ENCODE data around the gene ECEL1.

Gene ECEL1

DNA sequence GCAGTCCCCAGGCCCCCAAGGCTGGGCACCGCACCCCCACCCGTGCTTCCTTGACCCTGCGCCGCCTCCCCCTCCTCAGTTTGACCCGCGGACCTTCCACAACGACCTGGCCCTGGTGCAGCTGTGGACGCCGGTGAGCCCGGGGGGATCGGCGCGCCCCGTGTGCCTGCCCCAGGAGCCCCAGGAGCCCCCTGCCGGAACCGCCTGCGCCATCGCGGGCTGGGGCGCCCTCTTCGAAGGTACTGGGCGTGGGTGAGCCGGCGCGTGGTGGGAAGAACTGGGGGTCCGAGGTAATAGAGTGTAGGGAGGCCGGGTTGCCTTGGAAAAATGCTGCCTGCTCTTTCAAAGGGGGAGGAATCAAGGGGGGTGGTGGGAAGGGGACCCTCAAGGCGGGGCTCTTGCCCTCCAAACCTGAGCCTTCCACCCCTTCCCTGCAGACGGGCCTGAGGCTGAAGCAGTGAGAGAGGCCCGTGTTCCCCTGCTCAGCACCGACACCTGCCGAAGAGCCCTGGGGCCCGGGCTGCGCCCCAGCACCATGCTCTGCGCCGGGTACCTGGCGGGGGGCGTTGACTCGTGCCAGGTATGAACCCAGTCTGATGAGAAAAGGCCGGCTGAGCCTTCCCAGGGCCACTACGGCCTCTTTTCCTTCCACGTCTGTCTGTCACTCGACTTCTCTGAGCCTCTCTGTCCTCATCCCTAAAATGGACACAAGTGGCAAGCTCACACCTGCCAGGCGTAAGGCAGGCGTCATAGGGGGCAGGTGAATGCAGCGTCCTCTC lies 35.2 kb upstream of the ECEL1 start:
- no peak for DNase-seq

DNA sequence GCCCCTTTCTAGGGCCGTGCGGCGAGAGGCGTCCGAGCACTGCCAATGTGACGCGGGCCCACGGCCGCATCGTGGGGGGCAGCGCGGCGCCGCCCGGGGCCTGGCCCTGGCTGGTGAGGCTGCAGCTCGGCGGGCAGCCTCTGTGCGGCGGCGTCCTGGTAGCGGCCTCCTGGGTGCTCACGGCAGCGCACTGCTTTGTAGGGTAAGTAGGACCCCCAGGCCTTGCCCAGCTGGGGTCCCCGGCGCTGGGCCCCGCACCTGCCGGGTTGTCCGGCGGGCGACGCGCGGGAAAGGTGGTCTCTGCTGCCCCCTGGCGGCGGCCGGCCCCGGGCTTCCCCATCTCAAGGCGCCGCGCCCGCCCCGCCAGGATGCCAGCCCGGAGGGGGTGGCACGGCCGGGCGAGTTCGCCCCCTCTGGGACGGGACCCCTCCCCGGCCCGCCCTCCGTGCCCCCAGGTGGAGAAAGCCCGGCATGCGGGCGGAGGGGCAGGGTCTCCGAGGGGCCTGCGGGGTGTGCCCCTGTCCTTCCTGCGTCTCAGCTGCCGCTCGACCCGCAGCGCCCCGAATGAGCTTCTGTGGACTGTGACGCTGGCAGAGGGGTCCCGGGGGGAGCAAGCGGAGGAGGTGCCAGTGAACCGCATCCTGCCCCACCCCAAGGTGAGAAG lies 34.5 kb upstream of the ECEL1 start:
- DNase-seq: peak; percentile 52

DNA sequence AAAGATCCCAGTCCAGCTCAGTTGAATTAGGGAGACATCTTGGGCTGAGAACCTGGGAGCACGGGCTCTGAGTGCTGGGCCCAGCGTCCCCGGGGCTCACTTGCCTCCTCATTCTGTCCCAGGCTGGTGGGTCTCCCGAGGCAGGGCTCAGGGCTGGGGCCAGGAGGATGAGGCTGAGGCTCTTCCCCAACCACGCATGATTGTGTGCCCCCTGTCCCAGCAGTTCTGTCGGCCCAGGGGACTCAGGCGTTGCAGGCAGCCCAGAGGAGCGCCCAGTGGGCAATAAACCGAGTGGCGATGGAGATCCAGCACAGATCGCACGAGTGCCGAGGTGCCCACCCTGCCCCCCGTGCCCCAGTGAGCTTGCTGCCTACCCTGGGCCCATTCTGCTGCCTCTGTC lies 33.5 kb upstream of the ECEL1 start:
- DNase-seq: no peak

DNA sequence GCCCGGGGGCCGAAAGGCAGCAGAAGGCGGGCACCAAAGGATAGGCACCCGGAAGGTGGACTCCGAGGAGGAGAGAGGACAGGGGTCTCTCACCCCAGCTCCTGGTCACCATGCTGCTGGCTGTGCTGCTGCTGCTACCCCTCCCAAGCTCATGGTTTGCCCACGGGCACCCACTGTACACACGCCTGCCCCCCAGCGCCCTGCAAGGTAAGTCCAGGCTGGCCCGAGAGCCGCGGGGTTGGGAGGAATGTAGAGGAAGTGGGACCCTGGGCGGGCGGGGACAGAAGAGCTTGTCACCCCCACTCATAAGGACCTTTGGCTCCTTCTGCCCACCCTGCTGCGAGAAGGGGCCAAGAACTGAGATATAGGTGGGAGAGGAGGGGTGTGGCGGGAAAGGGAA lies 32.9 kb upstream of the ECEL1 start:
- DNase-seq: no peak

DNA sequence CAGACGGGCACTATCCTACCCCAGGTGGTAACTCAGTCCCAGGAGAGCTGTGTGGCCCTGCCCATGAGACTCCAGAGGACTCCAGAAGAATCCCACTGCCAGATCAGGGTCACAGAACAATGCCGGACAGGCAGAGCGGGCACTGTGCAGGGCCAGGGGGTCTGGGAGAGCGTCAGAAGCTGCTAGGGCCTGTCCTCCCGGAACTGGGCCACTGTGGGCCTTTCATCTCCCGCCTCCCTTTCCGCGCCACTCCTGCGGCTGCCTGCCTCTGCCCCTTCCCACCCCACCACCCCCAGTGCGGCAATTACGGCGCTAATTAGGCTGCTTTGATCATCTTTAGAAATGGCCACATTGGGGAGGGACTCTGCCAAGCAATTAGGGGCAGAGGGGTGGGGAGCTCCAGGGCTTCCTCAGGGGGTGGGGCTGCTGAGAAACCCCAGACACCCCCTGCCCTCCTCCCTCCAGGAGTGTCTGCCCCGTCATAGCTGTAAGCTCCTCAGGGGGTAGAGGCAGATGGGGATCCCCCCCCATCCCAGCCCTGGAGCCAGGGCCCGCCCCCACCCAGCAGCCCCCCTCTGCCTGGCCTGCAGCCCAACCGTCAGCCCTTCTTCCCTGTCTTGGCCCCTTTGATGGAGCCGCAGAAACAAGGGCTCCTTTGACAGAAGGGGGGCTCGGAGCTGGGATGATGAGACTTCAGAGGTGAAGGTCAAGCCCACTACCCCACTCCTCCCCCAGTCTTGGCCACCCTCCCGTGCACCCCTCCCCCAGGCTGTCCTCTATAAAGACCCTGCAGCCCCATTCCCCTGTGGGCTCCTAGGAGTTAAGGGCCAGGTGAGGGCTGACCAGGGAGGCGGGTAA lies 32.2 kb upstream of the ECEL1 start, which contains the start of gene PRSS56:
Gene PRSS56, plus strand, starts transcription at position 808 of the 858 bp plus-strand sequence. CDS start 211 bp downstream, outside the sequence.
- DNase-seq: no peak

DNA sequence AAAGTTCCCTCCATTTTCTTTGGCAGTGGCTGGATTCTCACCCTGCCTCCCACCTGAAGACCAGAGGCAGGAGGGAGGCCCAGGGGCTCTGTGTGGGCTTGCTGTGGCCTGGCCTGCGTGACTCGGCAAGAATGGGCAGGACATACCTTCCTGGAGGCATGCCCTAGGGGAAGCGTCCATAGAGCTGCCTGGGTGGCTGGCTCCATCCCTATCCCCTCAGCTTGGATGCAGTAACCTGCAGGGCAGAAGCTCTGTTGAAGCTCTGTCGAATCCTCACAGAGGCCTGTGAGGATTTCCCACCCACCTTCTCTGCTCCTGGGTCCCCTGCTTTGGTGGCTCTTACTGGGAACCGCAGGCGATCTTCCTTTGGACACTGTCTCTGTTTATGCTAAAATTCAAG lies 31.2 kb upstream of the ECEL1 start:
- DNase-seq: no peak

DNA sequence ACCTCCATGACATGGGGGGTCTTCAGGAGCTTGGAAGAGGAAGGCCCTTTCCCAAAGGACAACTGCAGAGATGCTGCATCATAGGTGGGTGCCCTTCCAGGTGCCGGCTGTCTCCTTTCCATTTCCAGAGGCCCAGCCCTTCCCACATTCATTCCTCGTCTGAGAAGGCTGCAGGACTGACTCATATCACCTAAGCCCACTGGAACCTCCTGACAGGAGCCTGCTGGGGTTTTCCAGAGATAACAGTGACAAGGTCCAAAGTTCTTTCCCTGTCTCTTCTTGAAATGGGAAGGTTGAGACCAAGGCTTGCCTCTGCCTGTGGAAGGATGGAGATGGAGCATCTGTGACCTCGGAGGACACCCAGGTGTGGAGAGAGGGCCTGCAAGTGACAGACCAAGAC lies 28.9 kb upstream of the ECEL1 start:
- DNase-seq: no peak

DNA sequence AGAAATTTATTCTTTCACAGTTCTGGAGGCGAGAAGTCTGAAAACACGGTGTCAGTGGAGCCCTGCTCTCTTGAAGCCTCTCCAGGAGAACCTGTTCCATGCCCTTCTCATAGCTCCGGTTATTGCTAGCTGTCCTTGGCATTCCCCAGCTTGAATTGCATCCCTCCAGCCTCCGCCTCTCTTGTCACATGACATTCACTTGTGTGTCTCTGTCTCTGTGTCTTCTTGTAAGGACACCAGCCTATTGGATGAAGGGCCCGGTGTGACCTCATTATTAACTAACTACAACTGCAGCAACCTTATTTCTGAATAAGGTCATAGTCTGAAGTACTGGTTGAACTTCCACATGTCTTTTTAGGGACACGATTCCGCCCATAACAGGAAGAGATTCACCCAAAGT lies 28.0 kb upstream of the ECEL1 start:
- no peak for DNase-seq

DNA sequence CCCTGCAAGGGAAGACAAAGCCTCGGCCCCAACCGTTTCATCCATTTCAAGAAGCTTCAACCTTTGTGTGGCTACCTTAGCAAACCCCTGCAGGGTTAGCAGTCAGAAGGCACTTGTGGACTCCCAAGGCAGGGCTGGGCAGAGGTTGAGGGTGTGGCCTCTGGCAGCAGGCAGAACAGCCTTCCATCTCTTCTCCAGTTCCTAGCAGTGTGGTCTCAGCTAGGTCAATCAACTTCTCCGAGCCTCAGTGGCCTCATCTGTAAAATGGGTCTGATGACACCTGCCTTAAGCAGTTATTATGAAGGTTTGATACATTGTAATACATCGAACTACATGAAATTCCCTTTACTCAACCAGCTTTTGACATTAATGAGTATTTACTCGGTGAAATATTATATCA lies 25.7 kb upstream of the ECEL1 start:
- DNase-seq: no peak

DNA sequence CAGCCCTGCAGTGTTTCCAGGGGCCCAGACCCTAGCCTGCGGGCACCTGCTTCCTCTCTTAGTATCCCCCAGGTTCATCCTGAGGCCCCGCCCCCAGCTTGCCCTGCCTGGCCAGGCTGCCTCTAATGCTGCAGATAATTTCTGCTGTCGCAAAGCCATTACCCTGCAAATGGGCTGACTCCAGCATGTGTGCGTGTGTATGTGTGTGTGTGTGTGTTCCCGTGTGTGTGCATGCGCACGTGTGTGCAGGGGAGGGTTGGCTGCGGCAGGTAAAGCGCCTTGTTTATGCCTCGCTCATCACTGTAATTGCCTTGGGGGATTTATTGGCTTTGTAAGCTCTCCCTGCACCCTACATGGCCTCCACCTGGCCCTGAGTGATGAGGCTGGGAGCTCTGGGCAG lies 25.0 kb upstream of the ECEL1 start:
- no peak for DNase-seq

DNA sequence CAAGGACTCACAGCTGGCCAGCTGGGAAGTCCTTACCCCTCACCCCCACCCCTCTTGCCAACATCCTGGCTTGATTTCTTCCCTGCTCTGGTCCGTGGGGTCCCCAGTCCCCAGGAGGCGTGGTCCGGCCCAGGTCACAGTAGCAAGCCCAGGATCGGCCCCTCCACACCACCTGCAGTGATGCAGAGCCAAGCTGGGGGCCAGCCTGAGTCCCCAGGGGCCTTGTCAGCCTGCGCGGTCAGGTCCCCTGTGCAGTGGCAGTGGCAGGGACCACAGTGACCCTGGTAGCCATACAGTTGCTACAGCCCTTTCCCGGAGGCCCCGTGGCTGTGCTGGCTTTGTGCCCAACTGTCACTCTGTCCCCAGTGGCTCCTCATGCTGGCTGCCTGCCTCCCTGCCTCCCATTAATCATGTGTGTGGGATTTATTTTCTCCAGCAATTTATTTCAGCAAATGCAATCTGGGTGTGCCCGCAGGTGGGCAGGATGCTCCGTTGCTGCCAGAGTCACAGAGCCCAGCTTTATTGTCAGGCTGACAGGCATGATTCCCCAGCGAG lies 23.8 kb upstream of the ECEL1 start:
- DNase-seq: no peak

DNA sequence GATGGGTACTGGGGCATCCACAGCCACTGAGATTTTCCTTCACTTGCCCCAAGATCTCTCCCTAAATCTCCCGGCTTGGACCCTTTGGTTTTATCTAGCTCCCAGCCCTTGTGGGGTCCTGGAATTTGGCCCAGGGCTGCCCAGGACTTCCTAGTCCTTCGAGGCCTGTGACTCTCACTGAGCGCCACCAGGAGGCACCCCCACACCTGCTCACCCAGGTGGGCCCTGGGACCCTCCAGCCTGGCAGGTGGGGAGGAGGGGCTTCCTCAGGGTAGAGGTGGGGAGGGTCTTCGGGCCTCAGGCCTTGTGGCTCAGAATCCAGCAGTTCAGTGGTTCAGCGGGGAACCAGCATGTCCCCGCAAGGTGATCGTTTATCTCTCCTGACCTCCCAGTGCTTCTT lies 20.6 kb upstream of the ECEL1 start:
- no peak for DNase-seq

DNA sequence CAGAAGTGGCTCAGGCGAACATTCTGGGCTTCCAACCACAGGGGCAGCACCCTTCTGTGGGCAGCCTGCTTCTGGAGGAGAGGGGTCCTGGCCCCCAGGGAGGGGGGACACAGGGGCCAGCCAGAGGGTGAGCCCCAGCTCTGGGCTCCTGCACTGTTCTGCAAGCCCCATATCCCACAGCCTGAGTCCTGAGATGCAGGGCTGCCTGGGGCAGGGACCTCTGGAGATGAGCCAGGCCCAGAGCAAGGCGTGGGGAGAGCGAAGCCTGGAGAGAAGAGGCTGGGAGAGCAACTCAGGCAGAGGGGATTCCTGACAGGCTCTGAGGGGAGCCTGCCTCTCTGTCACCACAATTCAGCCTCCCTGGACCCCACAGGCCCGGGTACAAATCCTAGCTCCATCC lies 19.1 kb upstream of the ECEL1 start:
- no peak for DNase-seq

DNA sequence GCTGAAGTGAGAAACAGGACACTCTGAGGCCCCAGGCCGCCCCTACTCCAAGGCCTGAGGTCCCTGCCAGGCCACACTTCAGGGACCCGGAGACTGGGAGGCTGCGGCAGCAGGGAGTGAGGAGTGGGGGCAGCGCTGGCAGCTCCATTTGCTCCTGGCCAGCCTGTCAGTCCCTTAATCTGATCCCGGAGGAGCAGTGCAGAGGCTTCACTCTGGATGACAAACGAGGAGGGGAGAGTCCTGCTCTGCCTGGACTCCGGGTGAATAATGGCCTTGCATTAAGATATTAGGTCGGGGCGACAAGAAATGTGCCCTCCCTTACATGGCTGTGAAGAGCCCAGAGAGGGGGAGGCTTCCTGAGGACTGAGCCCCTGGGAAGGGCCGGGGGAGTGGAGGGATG lies 18.2 kb upstream of the ECEL1 start:
- DNase-seq: no peak

DNA sequence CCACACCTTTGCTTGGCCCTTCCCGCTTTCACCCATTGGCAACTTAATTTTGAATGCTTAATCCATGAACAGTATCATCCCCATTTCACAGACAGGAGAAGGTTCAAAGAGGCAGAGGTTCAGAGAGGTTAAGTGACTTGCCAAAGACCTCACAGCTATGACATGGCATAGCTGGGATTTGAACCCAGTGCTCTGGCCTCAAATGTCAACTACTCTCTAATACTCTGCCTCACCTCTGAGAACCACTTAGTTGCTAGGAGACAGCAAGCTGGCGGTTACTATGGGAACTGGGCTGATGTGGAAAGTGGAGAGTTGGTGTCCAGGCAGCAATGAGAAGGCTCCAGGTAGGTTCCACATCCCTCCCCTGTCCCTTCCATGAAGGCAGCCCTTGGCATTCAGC lies 16.8 kb upstream of the ECEL1 start:
- DNase-seq: no peak

DNA sequence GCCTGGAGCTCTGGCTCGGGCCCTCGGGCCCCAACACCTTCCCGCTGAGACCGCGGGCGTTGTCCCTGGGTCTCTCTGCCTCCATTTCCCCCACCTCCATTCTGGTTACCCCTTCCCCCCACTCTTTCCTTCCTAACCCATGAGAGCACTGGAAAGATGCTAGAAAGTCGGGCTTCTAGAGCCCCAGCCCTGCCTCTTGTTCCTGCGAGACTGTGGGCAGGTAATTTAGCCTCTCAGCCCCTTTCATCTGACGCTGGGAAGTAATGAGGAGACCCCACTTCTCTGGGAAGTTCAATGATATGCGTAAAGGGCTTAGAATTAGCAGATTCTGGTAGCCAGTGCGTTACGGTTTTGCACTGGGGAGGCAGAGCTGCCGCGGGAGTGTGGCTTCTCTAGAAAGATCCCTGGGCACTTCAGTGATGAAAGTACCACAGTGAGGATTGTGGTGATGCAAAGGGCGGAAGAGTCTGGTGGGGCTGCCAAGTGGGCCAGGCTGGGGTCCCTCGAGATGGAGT lies 16.2 kb upstream of the ECEL1 start:
- DNase-seq: no peak

DNA sequence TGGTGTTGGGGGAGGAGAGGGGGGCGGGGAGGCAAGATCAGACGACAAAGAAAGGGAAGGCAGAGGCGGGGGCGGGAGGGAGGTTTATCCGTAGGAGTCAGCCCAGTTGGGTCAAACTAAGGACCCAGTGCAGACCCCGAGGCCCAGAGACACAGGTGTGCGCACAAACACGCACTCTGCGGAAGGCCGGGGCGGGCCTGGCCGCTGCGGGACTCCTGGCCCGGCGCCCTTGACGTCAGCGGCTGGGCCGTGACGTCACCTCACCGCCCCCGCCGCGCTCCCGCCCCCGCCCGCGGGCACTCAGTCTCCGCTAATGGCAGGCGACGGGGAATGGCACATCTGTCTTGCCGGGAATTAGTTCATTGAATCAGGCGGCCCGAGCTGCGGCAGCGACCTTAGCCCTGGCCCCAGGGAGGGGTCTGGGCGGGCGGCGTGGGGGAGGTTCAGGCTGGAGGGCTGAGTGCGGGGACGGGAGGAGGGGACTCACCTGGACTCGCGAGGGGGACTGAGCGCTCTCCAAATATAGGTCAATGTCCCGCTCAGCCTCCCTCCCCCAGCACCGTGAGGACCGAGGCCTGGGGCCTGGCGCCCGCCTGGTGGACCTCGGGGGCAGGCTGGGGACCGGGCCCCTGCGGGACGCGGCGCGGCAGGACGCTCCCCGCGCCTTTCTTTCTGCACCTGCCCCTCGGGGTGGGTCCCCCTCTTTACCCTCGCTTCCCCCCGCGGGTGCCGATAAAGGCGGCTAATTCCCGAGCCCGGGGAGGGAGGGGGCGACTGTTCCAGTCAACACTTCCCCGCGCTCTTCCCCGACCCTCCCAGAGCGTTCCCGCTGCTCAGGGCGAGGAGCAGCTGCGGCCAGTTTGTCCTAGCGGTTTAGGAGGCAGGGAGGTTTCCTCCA lies 15.5 kb upstream of the ECEL1 start:
- no peak for DNase-seq

DNA sequence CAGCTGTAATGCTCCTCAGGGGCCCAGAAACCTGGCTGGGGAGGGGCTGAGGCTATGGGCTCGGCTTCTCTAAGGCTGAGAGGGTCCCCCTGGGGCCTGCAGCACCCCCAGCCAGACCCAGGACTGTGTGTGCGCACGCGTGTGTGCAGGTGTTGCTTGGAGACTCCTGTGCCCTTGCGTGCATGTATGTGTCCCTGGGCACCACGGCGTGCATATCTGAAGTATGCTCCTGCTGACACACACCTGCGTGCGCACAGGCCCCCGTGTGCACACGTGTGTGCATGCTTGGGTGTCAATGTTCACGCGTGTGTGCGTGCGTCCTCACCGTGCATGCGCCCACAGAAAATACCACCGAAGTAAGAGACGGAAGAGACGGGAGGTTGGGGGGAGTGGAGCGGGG lies 14.9 kb upstream of the ECEL1 start:
- DNase-seq: no peak

DNA sequence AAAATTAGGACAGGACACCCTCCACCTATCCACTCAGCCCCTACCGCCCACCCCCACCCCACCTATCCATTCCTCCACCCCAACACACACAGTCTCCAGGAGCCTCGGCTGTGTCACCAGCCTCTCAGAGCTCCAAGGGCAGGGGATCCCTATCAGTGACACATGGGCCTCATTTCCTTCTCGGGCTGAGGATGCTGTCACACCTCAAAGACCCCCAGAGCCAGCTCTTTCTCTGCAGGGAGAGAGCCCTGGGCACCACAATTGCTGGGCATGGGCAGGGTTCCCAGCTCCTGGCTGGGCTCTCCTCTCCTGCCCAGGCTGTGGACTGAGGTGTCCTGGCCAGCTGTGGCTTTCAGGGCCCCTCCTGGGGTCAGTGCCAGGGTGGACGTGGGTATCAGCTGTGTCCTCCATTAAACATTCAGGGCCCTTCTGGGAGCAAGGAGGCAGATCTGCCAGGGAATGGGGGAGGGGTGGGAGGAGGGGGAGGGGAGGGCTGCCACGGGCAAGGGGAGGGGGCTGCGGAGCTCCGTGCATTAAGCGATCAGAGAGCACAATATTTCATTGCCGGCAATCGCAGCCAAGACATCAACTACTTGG lies 14.3 kb upstream of the ECEL1 start:
- DNase-seq: no peak

DNA sequence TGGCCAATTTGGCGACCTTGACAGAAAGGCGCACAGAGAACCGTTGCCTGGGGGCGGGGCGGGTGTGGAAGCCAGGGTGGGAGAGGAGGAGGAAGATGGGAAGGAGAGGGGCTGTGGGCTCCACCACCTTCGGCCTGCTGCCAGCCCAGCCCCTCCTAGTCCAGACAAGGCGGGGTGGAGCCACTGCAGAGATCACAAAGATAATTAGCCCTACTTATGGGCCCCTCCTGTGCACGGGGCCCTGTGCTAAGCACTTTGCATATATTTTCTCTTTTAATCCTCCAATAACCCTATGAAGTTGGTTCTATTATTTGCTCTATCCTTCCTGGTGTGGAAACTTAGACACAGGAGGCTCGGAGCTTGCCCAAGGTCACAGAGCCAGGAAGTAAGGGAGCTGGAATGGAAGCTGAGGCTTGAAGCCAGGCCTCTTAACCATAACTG lies 13.7 kb upstream of the ECEL1 start:
- DNase-seq: no peak

DNA sequence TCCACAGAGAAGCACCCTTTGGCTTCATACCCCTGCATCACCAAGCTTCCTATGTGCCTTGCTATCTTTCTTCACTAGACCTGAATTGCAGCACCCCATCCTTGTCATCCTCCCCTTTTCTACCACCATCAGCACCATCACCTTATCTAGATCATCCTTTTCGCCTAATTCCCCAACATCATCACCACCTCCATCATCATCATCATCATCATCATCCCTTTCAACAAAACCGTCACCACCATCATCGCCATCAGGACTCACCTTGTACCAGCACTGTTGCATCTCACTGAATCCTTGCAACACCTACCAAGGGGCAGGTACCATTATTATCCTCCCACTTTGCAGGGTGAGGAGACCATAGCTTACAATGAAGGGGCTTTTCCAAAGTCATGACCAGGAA lies 10.8 kb upstream of the ECEL1 start:
- no peak for DNase-seq

DNA sequence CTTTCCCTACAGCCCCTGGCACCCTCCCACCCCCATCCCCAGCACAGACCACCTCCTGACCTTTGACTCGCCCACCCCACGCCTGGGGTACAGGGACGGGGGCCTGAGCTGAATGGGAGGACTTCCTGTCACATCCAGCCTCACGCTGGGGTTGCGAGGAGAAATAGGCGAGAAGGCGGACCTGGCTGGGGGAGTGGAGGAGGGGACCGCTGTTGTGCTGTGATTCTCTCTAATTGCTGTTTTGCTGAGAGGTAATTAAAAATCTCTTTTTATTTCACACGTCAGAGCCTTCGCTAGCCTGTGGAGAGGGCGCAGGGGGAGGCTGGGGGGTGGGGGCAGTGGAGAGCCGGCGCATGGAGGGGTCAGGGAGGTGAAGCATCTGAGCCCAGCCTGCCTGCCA lies 9.7 kb upstream of the ECEL1 start:
- DNase-seq: no peak
